ENCODE data around the gene ALDH8A1. TPM values are rescaled to one million over a fixed set of nuclear protein-coding genes. Genes with fewer than 3 reads are reported as not detected.

The ALDH8A1 gene
- total RNA-seq, 1 experiment from 2014 or later, result 0.83 TPM

- Histone ChIP-seq H3K27me3 (ENCODE audit: insufficient read depth, low read depth) (no peaks in the 10 kb centered on the region), H3K36me3 (ENCODE audit: low read depth) (no peaks in the 10 kb centered on the region), H3K4me1 (replicated peaks; ENCODE audit: insufficient read depth) (no peaks in the 10 kb centered on the region), H3K27ac (no peak overlapping the region), H3K4me2 (no peak overlapping the region), H3K4me3 (no peak overlapping the region), H3K9me3 (ENCODE audit: insufficient read depth, low read depth) (no peaks in the 10 kb centered on the region), H3K9me2 (ENCODE audit: insufficient read depth) (no peaks in the 10 kb centered on the region), H4K20me1 (ENCODE audit: insufficient read depth) (no peaks in the 10 kb centered on the region), H2AFZ (no peak overlapping the region), H3K79me2 (ENCODE audit: low read depth) (no peaks in the 10 kb centered on the region), H3F3A (ENCODE audit: insufficient read depth, low read depth) (no peaks in the 10 kb centered on the region)
- ChIA-PET CTCF (no interaction called here), POLR2A (ENCODE audit: unreplicated experiment) (interaction anchor here (0.5 kb wide), 1 partner anchor 33 kb away, joined by 6 read pairs; no protein-coding TSS in a partner anchor)
- TF ChIP-seq CTCF (conservative IDR thresholded peaks at IDR 0.05), result no peak
- no peak for TF ChIP-seq EZH2 (IDR thresholded peaks at IDR 0.05; ENCODE audit: low read depth)
- no TSS peak for BruUV-seq (replicated peaks)
- intact Hi-C loops (cut with micrococcal nuclease; ENCODE audit: unreplicated experiment), result no loop called here
- DNase-seq, result no peak
Measured at GRCh38 chr6:134932098-134932497, 17.8 kb downstream of the ALDH8A1 start.

- Histone ChIP-seq H3K27ac (no peak overlapping the region), H3K36me3 (ENCODE audit: low read depth) (no peaks in the 10 kb centered on the region), H3K4me2 (no peak overlapping the region), H3K27me3 (ENCODE audit: insufficient read depth, low read depth) (no peaks in the 10 kb centered on the region), H3K4me3 (no peak overlapping the region), H4K20me1 (ENCODE audit: insufficient read depth) (no peaks in the 10 kb centered on the region), H3K4me1 (replicated peaks; ENCODE audit: insufficient read depth) (no peaks in the 10 kb centered on the region), H3K79me2 (ENCODE audit: low read depth) (no peaks in the 10 kb centered on the region), H3K9me3 (ENCODE audit: insufficient read depth, low read depth) (no peaks in the 10 kb centered on the region), H3F3A (ENCODE audit: insufficient read depth, low read depth) (no peaks in the 10 kb centered on the region), H2AFZ (no peak overlapping the region), H3K9me2 (ENCODE audit: insufficient read depth) (no peaks in the 10 kb centered on the region)
- BruUV-seq (replicated peaks), result no TSS peak
- ChIA-PET CTCF (no interaction called here), POLR2A (ENCODE audit: unreplicated experiment) (no interaction called here)
- no peak for DNase-seq
- TF ChIP-seq CTCF (conservative IDR thresholded peaks at IDR 0.05) (no peak), EZH2 (IDR thresholded peaks at IDR 0.05; ENCODE audit: low read depth) (no peak)
- intact Hi-C loops (cut with micrococcal nuclease; ENCODE audit: unreplicated experiment), result no loop called here
Measured at GRCh38 chr6:134930463-134930862, 19.4 kb downstream of the ALDH8A1 start.

GRCh38 chr6:134928151-134928900 is 21.6 kb downstream of the ALDH8A1 start:
- intact Hi-C loops (cut with micrococcal nuclease; ENCODE audit: unreplicated experiment), result no loop called here
- TF ChIP-seq CTCF (conservative IDR thresholded peaks at IDR 0.05) (no peak), EZH2 (IDR thresholded peaks at IDR 0.05; ENCODE audit: low read depth) (no peak)
- H3K27ac ChIP-seq, result no peak overlapping the region
- POLR2A ChIA-PET (ENCODE audit: unreplicated experiment), result no interaction called here
- H3K9me2 ChIP-seq (ENCODE audit: insufficient read depth), result no peaks in the 10 kb centered on the region
- no peaks in the 10 kb centered on the region for H3F3A ChIP-seq (ENCODE audit: insufficient read depth, low read depth)
- no peak overlapping the region for H2AFZ ChIP-seq
- no peak overlapping the region for H3K4me2 ChIP-seq
- no peaks in the 10 kb centered on the region for H3K36me3 ChIP-seq (ENCODE audit: low read depth)
- no peak for DNase-seq
- CTCF ChIA-PET, result no interaction called here
- H3K4me1 ChIP-seq (replicated peaks; ENCODE audit: insufficient read depth), result no peaks in the 10 kb centered on the region
- no peaks in the 10 kb centered on the region for H4K20me1 ChIP-seq (ENCODE audit: insufficient read depth)
- no peak overlapping the region for H3K4me3 ChIP-seq
- no peaks in the 10 kb centered on the region for H3K27me3 ChIP-seq (ENCODE audit: insufficient read depth, low read depth)
- BruUV-seq (replicated peaks), result no TSS peak
- no peaks in the 10 kb centered on the region for H3K9me3 ChIP-seq (ENCODE audit: insufficient read depth, low read depth)
- H3K79me2 ChIP-seq (ENCODE audit: low read depth), result no peaks in the 10 kb centered on the region
